ENCODE data around the gene ATP10A.

The ATP10A gene

GRCh38 chr15:25863111-25863967 is at the start of gene ATP10A:
TSS of gene ATP10A (minus strand) at chr15:25863327. CDS start at chr15:25863096, 231 bp downstream.
- no peak within 1 kb of the TSS for H3K9ac ChIP-seq
- no peak within 1 kb of the TSS for H2AFZ ChIP-seq (ENCODE audit: low read depth)
- no peaks in the 10 kb centered on the region for H3K36me3 ChIP-seq (ENCODE audit: insufficient read depth)
- no peak within 1 kb of the TSS for H3K4me2 ChIP-seq
- H3K27ac ChIP-seq, result no peak within 1 kb of the TSS
- H4K20me1 ChIP-seq (ENCODE audit: insufficient read depth), result no peaks in the 10 kb centered on the region
- no peaks in the 10 kb centered on the region for H3K4me1 ChIP-seq (ENCODE audit: low read depth, poor library complexity, severe bottlenecking)
- H3K79me2 ChIP-seq (ENCODE audit: insufficient read depth, low read depth), result no peaks in the 10 kb centered on the region
- no peak within 1 kb of the TSS for H3K4me3 ChIP-seq (IDR thresholded peaks at IDR 0.05; ENCODE audit: insufficient read depth, low read depth, low read length)
- TF ChIP-seq CTCF (conservative IDR thresholded peaks at IDR 0.05; ENCODE audit: low read depth, low read length), result no peak
- no peaks in the 10 kb centered on the region for H3K27me3 ChIP-seq (ENCODE audit: insufficient read depth, low read depth)

GRCh38 chr15:25912035-25912434 is 48.9 kb upstream of the ATP10A start:
- no peaks in the 10 kb centered on the region for H3K27me3 ChIP-seq (ENCODE audit: insufficient read depth, low read depth)
- H3K27ac ChIP-seq, result no peak overlapping the region
- H2AFZ ChIP-seq (ENCODE audit: low read depth), result no peak overlapping the region
- no peaks in the 10 kb centered on the region for H3K79me2 ChIP-seq (ENCODE audit: insufficient read depth, low read depth)
- no peaks in the 10 kb centered on the region for H3K4me1 ChIP-seq (ENCODE audit: low read depth, poor library complexity, severe bottlenecking)
- no peak overlapping the region for H3K4me3 ChIP-seq (IDR thresholded peaks at IDR 0.05; ENCODE audit: insufficient read depth, low read depth, low read length)
- H3K36me3 ChIP-seq (ENCODE audit: insufficient read depth), result no peaks in the 10 kb centered on the region
- H3K4me2 ChIP-seq, result no peak overlapping the region
- TF ChIP-seq CTCF (conservative IDR thresholded peaks at IDR 0.05; ENCODE audit: low read depth, low read length), result no peak
- no peak overlapping the region for H3K9ac ChIP-seq
- no peaks in the 10 kb centered on the region for H4K20me1 ChIP-seq (ENCODE audit: insufficient read depth)

- no peak for TF ChIP-seq CTCF (conservative IDR thresholded peaks at IDR 0.05; ENCODE audit: low read depth, low read length)
- Histone ChIP-seq H2AFZ (ENCODE audit: low read depth) (no peak overlapping the region), H3K4me1 (ENCODE audit: low read depth, poor library complexity, severe bottlenecking) (no peaks in the 10 kb centered on the region), H3K27ac (no peak overlapping the region), H3K9ac (no peak overlapping the region), H3K4me3 (IDR thresholded peaks at IDR 0.05; ENCODE audit: insufficient read depth, low read depth, low read length) (no peak overlapping the region), H4K20me1 (ENCODE audit: insufficient read depth) (no peaks in the 10 kb centered on the region), H3K79me2 (ENCODE audit: insufficient read depth, low read depth) (no peaks in the 10 kb centered on the region), H3K27me3 (ENCODE audit: insufficient read depth, low read depth) (no peaks in the 10 kb centered on the region), H3K36me3 (ENCODE audit: insufficient read depth) (no peaks in the 10 kb centered on the region), H3K4me2 (no peak overlapping the region)
Measured at GRCh38 chr15:25910832-25911231, 47.7 kb upstream of the ATP10A start.

GRCh38 chr15:25909806-25910205 is 46.7 kb upstream of the ATP10A start:
- Histone ChIP-seq H3K4me2 (no peak overlapping the region), H3K4me3 (IDR thresholded peaks at IDR 0.05; ENCODE audit: insufficient read depth, low read depth, low read length) (no peak overlapping the region)
- no peak for TF ChIP-seq CTCF (conservative IDR thresholded peaks at IDR 0.05; ENCODE audit: low read depth, low read length)

More at GRCh38 chr15:25909806-25910205, 46.7 kb upstream of the ATP10A start:
- no peaks in the 10 kb centered on the region for H3K79me2 ChIP-seq (ENCODE audit: insufficient read depth, low read depth)
- H3K36me3 ChIP-seq (ENCODE audit: insufficient read depth), result no peaks in the 10 kb centered on the region
- no peaks in the 10 kb centered on the region for H3K4me1 ChIP-seq (ENCODE audit: low read depth, poor library complexity, severe bottlenecking)
- no peak overlapping the region for H3K9ac ChIP-seq
- no peaks in the 10 kb centered on the region for H4K20me1 ChIP-seq (ENCODE audit: insufficient read depth)
- no peak overlapping the region for H3K27ac ChIP-seq
- no peak overlapping the region for H2AFZ ChIP-seq (ENCODE audit: low read depth)
- H3K27me3 ChIP-seq (ENCODE audit: insufficient read depth, low read depth), result no peaks in the 10 kb centered on the region
